ENCODE results near the gene ACTL7B.

DNA sequence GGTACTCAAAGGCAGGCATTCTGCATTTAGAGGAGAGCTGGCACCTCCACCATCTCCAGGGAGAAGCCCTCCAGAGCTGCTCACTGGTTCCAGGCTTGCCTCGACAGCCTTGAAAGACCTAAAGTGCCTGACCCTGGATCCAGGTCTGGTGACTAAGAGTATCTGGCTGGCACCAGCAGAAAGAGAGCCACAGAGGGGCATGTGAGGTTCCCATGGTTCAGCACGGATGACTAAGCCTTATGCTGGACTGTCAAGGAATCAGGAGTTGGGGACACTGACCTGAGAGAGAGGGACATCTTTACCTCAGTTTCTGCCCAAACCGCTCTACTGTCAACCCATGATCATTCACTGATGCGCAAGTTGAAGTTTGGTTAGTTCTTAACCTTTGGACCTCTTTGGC is 9.3 kb upstream of the ACTL7B start:
- TF ChIP-seq POLR2A (IDR thresholded peaks at IDR 0.05) (no peak), POLR2AphosphoS5 (IDR thresholded peaks at IDR 0.05) (no peak)
- TF ChIP-seq, protein P1, sequence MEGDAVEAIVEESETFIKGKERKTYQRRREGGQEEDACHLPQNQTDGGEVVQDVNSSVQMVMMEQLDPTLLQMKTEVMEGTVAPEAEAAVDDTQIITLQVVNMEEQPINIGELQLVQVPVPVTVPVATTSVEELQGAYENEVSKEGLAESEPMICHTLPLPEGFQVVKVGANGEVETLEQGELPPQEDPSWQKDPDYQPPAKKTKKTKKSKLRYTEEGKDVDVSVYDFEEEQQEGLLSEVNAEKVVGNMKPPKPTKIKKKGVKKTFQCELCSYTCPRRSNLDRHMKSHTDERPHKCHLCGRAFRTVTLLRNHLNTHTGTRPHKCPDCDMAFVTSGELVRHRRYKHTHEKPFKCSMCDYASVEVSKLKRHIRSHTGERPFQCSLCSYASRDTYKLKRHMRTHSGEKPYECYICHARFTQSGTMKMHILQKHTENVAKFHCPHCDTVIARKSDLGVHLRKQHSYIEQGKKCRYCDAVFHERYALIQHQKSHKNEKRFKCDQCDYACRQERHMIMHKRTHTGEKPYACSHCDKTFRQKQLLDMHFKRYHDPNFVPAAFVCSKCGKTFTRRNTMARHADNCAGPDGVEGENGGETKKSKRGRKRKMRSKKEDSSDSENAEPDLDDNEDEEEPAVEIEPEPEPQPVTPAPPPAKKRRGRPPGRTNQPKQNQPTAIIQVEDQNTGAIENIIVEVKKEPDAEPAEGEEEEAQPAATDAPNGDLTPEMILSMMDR (IDR thresholded peaks at IDR 0.05), result no peak

Measured in breast epithelium (tissue), 3 donors.